Measurements from ENCODE around the gene IFI35.
"Not testable (repeated sequence)": the region's sequence is repeated elsewhere in the genome, so short reads cannot be mapped to it uniquely, and the experiment has no call there.

The IFI35 gene

DNA sequence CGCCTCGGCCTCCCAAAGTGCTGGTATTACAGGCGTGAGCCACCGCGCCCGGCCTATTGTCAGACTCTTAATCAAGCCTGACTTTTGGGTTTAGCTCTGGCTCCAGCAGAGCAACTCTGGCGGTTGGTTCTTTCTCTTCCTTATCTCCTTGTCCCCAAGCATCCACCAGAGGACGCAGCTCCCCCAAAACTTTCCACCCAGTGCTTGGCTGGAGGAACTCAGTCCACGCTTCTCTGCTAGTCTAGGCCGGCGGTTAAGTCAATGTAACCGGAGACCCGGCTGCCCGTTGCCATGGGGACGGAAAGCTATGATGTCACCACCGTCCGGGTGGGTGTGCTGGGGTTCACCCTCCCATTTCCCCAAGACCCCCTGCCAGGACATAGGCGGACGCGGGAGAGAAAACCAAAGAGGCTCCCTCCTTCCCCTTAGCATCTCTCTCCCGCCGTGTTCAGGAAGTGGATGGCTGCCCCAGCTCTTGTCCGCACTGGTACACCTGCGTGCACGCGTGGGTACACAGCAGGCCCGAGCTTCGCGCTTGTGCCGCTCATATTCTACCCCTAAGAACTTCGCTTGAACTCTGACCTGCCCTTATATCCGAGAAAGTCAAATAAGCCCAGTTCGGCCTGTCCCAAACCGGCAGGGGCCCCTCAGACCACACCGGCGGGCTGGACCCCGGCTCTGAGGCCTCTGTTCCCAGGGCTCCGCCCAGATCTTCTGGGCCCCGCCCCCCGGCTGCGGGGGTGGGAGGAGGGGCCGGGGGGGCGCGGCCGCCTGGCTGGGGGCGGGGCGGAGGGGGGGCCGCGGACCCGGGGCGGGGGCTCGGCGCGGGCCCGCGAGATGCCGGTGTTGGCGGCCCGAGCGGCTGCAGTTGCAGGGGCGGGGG lies 18.1 kb downstream of the IFI35 start, which contains the start of gene RND2:
RND2 (plus strand) TSS at position 825 of the 883 bp plus-strand sequence. CDS start 117 bp downstream, outside the sequence.
- DNase-seq, result peak; percentile 73

GRCh38 chr17:43025290-43025657 lies 18.7 kb downstream of the IFI35 start:
- DNase-seq, result no peak

GRCh38 chr17:43025766-43026537 lies 19.4 kb downstream of the IFI35 start:
- DNase-seq, result no peak

GRCh38 chr17:43026595-43026994 lies 20.0 kb downstream of the IFI35 start:
- no peak for DNase-seq

GRCh38 chr17:43027091-43028032 lies 20.8 kb downstream of the IFI35 start:
- DNase-seq, result no peak

GRCh38 chr17:43028221-43028861 lies 21.8 kb downstream of the IFI35 start:
- DNase-seq, result no peak

DNA sequence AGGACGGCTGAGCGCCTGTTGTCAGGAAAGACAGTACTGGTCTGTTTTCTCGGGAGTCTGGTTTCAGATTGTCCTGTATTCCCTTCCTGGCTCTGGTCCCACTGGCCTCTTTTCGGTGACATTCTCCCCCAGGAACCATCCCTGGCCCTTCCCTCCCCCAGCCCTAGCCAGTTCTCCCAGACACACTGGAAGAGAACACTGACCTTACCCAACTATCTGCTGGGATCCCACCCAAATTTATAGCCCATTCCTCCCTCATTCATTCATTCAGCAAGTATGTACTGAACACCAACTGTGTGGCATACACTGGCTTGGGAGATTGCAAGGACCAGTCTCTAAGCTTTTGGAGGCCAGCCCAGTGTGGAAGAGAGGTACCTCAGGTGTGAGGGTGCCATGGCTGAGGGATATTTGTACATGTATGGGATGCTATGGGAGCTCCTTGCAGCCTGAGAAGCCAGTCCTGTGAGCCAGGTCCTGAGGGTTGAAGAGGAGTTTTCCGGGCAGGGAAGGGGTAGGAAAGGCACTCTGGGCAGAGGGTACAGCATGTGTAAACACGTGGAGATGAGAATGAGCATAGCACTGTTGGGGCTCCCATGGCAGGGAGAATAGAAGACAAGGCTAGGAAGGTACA lies 23.7 kb downstream of the IFI35 start:
- DNase-seq, result no peak

DNA sequence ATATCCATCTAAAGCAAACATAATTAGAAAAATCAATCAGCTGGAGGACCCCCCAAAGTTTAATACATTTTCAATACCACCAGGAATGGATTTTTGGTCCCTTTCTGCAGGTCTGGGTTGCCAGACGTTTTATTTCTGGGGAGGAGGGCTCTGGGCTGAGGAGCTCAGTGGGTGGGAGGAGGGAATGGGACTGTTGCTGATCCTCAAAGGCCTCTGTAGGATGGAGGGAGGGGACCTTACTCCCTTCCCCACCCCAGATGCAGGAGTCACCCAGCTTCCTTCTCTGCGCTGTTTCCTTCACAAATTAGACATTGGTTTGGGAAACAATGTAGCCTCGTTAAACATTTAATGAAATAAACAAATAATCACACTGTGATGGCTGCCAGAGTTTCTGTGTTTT lies 25.1 kb downstream of the IFI35 start:
- no peak for DNase-seq

DNA sequence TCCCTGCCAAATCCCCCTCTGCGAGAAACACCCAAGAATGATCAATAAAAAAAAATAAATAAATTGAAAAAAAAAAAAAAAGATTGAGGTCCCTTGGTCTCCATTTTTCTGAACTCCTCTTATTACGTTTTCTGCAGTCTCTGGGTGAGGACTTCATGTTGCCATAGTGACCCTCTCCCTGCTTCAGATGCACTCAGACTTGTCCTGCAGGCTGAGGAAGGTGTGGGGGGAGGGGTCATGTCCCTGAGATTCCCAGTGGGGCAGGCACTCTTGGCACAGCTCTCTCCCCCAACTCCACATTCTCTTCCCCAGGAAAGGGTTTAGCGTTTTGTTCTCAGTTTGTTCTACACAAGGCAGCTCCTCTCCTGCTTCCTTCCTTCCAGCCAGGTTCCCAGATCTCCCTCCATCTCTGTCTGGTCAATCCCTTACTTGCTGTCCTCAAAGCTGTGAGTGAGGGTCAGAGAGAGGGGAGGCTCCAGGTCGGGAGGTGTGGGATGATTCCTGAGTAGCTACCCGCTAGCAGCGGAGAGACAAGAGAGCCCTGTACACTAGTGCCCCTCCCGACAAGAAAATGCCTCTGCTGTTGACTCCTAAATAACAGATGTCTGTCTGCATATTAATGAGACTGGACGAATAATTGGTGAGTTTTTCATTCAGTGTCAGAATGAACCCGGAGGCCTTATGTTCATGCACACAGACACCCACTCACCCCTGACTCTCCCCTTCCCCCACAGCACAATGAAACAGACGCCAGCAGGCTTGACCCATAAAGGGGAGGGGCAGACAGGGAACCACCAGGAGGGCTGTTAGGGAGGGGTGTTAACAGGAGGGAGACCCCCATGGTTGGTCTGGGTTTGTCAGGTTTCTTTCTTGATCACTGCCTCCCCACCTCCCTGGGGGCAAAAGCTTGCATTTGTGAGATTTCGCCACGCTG lies 27.6 kb downstream of the IFI35 start:
- DNase-seq, result no peak

DNA sequence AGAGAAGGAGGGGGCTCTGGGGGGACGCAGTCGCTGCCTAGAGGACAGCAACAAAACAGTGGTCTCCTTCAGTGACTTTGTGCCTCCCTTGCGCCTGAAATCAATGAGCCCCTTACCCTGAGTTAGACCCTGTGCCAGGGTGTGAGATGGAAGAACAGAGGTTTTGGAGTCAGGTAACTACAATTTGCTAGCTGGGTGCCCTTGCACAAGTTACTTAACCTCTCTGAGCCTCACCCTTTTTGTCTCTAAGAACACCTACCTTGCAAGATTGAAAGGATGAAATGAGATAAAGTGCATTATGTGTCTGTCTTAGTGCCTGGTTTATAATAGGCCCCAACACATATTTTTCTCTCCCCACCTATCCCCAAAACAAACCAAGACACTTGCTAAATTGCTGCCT lies 28.3 kb downstream of the IFI35 start:
- no peak for DNase-seq

DNA sequence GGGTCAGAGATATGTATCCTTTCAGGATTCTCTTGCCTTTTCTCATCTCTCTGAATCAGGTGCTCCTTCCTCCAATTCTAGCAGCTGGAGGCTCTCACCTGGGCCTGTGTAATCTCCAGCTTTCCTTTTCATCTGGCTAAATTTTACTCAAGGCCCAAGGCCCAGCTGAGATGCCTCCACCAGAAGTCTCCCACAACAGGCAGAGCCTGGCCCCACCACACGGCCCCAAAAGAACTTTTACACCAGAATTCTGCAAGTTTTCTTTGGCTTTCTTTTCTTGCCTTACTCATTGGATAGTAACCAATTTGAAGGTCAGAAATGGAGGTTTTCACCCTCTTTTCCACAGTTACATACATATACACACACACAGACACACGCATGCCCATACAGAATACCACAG lies 33.1 kb downstream of the IFI35 start:
- no peak for DNase-seq

GRCh38 chr17:43040655-43041054 lies 34.1 kb downstream of the IFI35 start:
- DNase-seq, result no peak

- no peak for DNase-seq
Observed at GRCh38 chr17:43042025-43042628, 35.5 kb downstream of the IFI35 start.

DNA sequence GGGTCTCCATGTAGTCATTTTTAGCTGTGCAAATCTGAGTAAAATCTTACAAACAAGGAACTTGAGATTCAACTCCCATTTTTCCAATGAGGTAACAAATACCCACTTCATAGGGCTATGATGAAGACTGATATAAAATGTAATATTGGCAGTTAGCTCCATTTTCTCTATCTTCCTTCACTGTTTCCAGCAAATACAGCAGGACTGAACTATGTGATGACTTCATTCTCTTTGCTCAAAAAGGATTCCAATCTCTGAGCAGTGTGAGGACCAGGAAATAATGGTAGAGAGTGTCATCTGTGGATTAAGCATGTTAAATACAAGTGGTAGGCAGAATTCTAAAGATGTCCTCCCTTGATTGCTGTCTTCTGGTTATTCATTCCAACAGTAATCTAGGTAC lies 36.7 kb downstream of the IFI35 start:
- no peak for DNase-seq

DNA sequence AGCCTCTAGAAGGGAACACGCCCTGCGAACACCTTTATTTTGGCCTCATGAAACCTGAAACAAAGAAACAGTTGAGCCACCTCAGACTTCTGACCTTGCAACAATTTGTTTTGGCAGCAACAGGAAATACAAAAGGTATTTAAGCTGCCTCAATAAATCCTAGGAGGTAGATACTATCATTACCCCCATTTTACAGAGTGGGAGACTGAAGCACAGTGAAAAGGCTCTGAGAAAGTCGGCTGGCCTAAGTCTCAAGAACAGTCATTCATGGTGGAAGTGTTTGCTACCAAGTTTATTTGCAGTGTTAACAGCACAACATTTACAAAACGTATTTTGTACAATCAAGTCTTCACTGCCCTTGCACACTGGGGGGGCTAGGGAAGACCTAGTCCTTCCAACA lies 37.4 kb downstream of the IFI35 start:
- DNase-seq, result no peak

DNA sequence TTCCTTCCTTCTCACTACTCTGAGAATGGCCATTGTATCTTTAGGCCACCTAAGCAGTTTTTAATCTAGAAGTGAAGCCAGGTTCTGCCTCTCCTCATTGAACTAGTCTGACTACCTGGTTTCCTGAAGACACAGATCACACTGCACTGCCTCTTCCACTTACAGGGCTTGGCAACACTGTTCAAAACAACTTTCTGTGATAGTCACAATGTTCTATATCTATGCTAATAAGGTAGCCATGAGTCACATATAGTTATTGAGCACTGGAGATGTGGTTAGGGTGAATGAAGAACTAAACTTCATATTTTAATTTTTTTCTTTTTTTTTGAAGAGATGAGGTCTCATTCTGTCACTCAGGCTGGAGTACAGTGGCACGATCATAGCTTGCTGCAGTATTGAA lies 45.4 kb downstream of the IFI35 start:
- no peak for DNase-seq

DNA sequence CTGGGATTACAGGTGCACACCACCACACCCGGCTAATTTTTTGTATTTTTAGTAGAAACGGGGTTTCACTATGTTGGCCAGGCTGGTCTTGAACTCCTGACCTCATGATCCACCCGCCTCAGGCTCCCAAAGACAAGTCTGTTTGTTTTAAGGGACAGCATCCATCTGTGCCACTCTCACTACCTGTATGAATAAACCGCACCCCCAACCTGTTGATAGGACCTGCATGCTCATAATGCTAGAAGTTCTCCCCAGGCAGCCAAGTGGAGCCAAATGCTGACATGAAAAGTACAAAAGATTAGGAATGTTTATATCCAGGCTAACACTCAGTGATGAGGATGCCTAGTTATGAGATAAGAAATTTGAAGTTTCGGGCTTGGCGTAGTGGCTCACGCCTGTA lies 46.4 kb downstream of the IFI35 start:
- DNase-seq, result not testable (repeated sequence)

DNA sequence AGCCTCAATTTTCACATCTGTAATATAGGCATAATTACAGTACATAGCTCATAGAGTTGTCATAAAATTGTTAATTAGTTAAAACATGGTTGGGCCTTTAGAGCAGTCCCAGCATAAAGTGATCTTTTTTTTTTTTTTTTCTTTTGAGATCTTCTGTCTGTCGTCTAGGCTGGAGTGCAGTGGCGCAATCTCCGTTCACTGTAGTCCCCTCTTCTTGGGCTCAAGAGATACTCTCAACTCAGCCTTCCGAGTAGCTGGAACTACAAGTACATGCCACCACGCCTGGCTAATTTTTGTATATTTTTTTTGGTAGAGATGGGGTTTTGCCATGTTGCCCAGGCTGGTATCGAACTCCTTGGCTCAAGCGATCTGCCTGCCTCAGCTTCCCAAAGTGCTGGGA lies 49.5 kb downstream of the IFI35 start:
- no peak for DNase-seq

DNA sequence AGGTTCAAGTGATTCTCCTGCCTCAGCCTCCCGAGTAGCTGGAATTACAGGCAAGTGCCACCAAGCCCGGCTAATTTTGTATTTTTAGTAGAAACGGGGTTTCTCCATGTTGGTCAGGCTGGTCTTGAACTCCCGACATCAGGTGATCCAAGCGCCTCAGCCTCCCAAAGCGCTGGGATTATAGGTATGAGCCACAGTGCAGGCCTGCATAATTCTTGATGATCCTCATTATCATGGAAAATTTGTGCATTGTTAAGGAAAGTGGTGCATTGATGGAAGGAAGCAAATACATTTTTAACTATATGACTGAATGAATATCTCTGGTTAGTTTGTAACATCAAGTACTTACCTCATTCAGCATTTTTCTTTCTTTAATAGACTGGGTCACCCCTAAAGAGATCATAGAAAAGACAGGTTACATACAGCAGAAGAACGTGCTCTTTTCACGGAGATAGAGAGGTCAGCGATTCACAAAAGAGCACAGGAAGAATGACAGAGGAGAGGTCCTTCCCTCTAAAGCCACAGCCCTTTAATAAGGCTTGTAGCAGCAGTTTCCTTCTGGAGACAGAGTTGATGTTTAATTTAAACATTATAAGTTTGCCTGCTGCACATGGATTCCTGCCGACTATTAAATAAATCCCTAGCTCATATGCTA lies 56.5 kb downstream of the IFI35 start:
- no peak for DNase-seq

Measured in activated gamma-delta T cell treated with Interleukin-2 at 50 U/mL for 16 hours (primary cell).